Stomach (tissue), 9 donors: ENCODE measurements around the gene NME1. TPM values are rescaled to one million over a fixed set of nuclear protein-coding genes. Genes with fewer than 3 reads are reported as not detected.

ENCODE experiments used
- DNase-seq, 2 donors: peaks; one replicate each; pipeline versions ENCODE4 v3.0.0 to v3.0.0-alpha.2; 2013 to 2019
- H3K27ac ChIP-seq, 5 donors: fragments of 200-600 bp in 4 of 5; sonication (generic) in 4 of 5; one replicate each; pipeline ENCODE4 v1.5.1; 2013 to 2019; ENCODE audit warnings: mild to moderate bottlenecking in 1 of 5, moderate library complexity in 1 of 5
- H3K27me3 ChIP-seq, 3 donors: fragments of 200-600 bp; sonication (generic); one replicate each; pipeline ENCODE4 v1.5.1; 2017 to 2019; ENCODE audit warnings: mixed run types in 1 of 3
- H3K36me3 ChIP-seq, 4 donors: fragments of 200-600 bp; sonication (generic); 1 replicate in 3 of 4; 2 replicates in 1 of 4; pipeline ENCODE4 v1.5.1; 2016 to 2019
- H3K4me1 ChIP-seq, 4 donors: fragments of 200-600 bp; sonication (generic); one replicate each; pipeline ENCODE4 v1.5.1; 2016 to 2019
- H3K4me3 ChIP-seq, 4 donors: fragments of 200-600 bp; sonication (generic) in 3 of 4; one replicate each; pipeline ENCODE4 v1.5.1; 2016 to 2019; ENCODE audit warnings: mild to moderate bottlenecking in 1 of 4
- H3K9me3 ChIP-seq, 4 donors: fragments of 200-600 bp; sonication (generic); one replicate each; pipeline ENCODE4 v1.5.1; 2016 to 2019
- EP300 ChIP-seq: sonication (generic); formaldehyde crosslinking; IDR thresholded peaks from one replicate; pipeline ENCODE4 v1.6.1; 2017; ENCODE audit warnings: antibody characterized with exemption
- POLR2A ChIP-seq, 4 donors: fragments of 450-650 bp; IDR thresholded peaks; one replicate each; pipeline ENCODE4 v1.6.1; 2016; ENCODE audit warnings: antibody characterized with exemption in 4 of 4, control low read depth in 2 of 4, mild to moderate bottlenecking in 1 of 4, moderate library complexity in 1 of 4
- POLR2AphosphoS5 ChIP-seq, 3 donors: sonication (generic); formaldehyde crosslinking; IDR thresholded peaks; one replicate each; pipeline ENCODE4 v1.6.1; 2016; ENCODE audit warnings: antibody characterized with exemption in 3 of 3
- WGBS, 5 donors: extraction: QIAGEN DNeasy Blood & Tissue Kit in 3 of 5; methylation state at CpG; one replicate each; pipeline versions ENCODE4 v1.1.5 to v1.1.7; 2013 to 2018; 5-methylcytosine and 5-hydroxymethylcytosine counted together
- intact Hi-C: fragments of 100-400 bp; cut with DNase I; formaldehyde crosslinking; loops from one replicate; pipeline ENCODE4 v1.15.1; 2023; ENCODE audit warnings: low total_unique reads
- polyA plus RNA-seq, 3 donors: library from polyadenylated mRNA; stranded (reverse); fragments of 200-250 nt; gene quantifications; one replicate each; pipeline ENCODE4 v1.2.3, GENCODE V29; 2013
- total RNA-seq, 5 donors: library from RNA; depleted of rRNA; stranded (reverse); fragments of >200 nt; gene quantifications; one replicate each; pipeline versions ENCODE4 v1.1.0 to v1.2.3, GENCODE V29; 2014 to 2016
- TF ChIP-seq, protein P1 (sequence below), 7 experiments: fragments of 450-650 bp in 4 of 7; fragments of 200-600 bp in 3 of 7; sonication (generic) in 3 of 7; IDR thresholded peaks; one replicate each; pipeline ENCODE4 v1.5.1; 2016 to 2019; ENCODE audit warnings: antibody characterized with exemption in 7 of 7, control low read depth in 2 of 7, mild to moderate bottlenecking in 1 of 7
- donor health status: healthy with polysubstance abuse.
- donor health status: Bipolar disorder and iron deficiency.
- donor health status: healthy.

Gene NME1
- total and polyA plus RNA-seq, 8 donors: 2.2 to 135 (median 44.1) TPM; not detected in 1

DNA sequence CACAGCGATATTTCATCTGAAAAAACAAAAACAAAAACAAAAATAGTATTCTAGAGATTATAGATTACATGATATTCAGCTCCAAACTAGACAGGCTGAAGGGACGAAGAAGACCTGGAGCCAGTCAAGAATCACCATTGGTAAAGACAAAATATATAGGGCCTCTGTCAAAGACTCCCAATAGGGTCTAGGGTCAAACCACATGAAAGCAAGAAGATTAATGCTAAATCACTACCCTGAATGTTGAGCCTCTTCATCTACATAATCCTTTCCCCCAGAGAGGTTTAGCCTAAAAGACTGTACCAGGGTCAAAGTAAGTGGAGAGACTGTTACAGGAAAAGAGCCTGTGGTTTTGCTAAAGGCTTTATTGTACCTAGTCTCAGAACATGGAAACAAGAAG is 10.8 kb upstream of the NME1 start:
- Histone ChIP-seq H3K36me3 (no peaks in the 10 kb centered on the region), H3K4me3 (no peak overlapping the region), H3K9me3 (no peaks in the 10 kb centered on the region), H3K27ac (no peak overlapping the region), H3K4me1 (no peaks in the 10 kb centered on the region), H3K27me3 (no peaks in the 10 kb centered on the region)
- WGBS, 5 donors: 95 to 100% (median 98%) methylated on average over 2 of the region's 2 CpGs
- TF ChIP-seq EP300: no peak
- TF ChIP-seq, protein P1, sequence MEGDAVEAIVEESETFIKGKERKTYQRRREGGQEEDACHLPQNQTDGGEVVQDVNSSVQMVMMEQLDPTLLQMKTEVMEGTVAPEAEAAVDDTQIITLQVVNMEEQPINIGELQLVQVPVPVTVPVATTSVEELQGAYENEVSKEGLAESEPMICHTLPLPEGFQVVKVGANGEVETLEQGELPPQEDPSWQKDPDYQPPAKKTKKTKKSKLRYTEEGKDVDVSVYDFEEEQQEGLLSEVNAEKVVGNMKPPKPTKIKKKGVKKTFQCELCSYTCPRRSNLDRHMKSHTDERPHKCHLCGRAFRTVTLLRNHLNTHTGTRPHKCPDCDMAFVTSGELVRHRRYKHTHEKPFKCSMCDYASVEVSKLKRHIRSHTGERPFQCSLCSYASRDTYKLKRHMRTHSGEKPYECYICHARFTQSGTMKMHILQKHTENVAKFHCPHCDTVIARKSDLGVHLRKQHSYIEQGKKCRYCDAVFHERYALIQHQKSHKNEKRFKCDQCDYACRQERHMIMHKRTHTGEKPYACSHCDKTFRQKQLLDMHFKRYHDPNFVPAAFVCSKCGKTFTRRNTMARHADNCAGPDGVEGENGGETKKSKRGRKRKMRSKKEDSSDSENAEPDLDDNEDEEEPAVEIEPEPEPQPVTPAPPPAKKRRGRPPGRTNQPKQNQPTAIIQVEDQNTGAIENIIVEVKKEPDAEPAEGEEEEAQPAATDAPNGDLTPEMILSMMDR (IDR thresholded peaks at IDR 0.05): no peak
- no peak for TF ChIP-seq POLR2A (IDR thresholded peaks at IDR 0.05)
- no peak for TF ChIP-seq POLR2AphosphoS5 (IDR thresholded peaks at IDR 0.05)
- DNase-seq: no peak
- intact Hi-C loops: no loop called here

DNA sequence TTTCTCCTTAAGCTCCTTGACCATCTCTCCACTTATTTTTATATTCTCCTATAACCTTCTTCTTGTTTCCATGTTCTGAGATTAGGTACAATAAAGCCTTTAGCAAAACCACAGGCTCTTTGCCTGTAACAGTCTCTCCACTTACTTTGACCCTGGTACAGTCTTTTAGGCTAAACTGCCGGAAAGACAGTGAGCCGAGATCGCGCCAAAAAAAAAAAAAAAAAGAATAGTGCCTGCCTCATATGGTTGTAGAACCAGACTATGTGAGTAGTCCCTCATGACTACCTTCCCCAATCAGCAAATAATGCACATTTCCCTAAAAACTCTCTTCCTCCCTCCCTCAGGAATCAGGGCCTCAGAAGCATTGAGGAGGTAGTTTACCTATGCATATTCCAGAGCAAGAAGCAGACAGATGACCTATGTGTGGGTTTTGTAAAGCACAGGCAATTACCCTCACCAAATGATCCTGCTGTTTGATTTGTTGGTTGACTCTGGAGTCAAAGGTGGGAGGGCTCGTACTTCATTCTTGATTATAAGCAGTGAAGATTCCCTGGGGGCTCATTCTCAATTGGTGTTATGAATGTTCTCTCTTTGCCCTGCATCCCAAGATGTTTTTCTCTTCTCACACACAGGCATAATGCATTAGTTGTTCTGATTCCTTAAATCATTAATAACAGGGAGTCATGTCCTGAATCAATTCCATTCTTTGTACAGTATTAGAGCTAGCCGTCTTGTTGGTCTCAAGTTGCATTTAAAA is 8.9 kb upstream of the NME1 start:
- Histone ChIP-seq H3K9me3 (no peaks in the 10 kb centered on the region), H3K4me1 (no peaks in the 10 kb centered on the region), H3K27me3 (no peaks in the 10 kb centered on the region), H3K27ac (no peak overlapping the region), H3K4me3 (no peak overlapping the region), H3K36me3 (no peaks in the 10 kb centered on the region)
- DNase-seq: no peak
- 53 to 80% (median 72%) methylated on average over 4 to 6 of the region's 6 CpGs for WGBS, 5 donors
- TF ChIP-seq POLR2AphosphoS5 (IDR thresholded peaks at IDR 0.05): no peak
- TF ChIP-seq, protein P1 (IDR thresholded peaks at IDR 0.05): no peak
- no peak for TF ChIP-seq POLR2A (IDR thresholded peaks at IDR 0.05)
- no peak for TF ChIP-seq EP300
- intact Hi-C loops: no loop called here

DNA sequence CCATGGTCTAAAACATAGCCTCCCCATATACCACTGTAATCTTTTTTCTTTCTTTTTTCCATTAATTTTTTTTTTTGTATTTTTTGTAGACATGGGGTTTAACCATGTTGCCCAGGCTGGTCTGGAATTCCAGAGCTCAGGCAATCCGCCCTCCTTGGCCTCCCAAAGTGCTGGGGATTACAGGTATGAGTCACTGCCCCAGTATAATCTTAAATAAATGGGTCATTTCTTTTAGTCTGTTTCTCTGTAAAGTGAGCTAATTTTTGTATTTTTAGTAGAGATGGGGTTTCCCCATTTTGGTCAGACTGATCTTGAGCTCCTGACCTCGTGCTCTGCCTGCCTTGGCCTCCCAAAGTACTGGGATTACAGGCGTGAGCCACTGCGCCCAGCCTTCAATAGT is 5.7 kb upstream of the NME1 start:
- intact Hi-C loops: no loop called here
- no peak overlapping the region for H3K27ac ChIP-seq
- DNase-seq: no peak
- no peaks in the 10 kb centered on the region for H3K9me3 ChIP-seq
- no peaks in the 10 kb centered on the region for H3K36me3 ChIP-seq
- 69 to 77% (median 72%) methylated on average over 4 of the region's 4 CpGs for WGBS, 5 donors
- H3K27me3 ChIP-seq: no peaks in the 10 kb centered on the region
- no peak overlapping the region for H3K4me3 ChIP-seq
- no peak for TF ChIP-seq EP300
- no peak for TF ChIP-seq POLR2A (IDR thresholded peaks at IDR 0.05)
- no peak for TF ChIP-seq POLR2AphosphoS5 (IDR thresholded peaks at IDR 0.05)
- TF ChIP-seq, protein P1 (IDR thresholded peaks at IDR 0.05): no peak
- peaks cover 0 to 5% (median 2%) of the 10 kb centered on the region in 4 donors for H3K4me1 ChIP-seq

DNA sequence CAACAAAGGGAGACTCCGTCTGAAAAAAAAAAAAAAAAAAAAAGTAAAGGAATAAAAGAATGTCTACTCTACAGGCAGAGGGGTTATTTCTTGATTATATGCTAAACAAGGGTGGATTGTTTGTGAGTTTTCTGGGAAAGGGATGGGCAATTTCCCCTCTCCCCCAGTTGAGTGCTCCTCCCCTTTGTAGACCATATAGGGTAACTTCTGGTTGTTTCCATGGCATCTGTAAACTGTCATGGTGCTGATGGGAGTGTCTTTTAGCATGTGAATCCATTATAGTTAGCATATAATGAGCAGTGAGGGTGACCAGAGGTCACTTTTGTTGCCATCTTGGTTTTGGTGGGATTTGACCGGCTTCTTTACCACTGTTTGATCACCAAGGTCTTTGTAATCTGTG is 4.2 kb upstream of the NME1 start:
- WGBS, 5 donors: 81 to 93% (median 90%) methylated on average over 1 to 2 of the region's 2 CpGs
- Histone ChIP-seq H3K27me3 (no peaks in the 10 kb centered on the region), H3K36me3 (no peaks in the 10 kb centered on the region), H3K4me1 (peaks cover 4 to 14% (median 8%) of the 10 kb centered on the region in 4 donors), H3K9me3 (no peaks in the 10 kb centered on the region), H3K27ac (no peak overlapping the region), H3K4me3 (no peak overlapping the region)
- intact Hi-C loops: no loop called here
- no peak for DNase-seq
- TF ChIP-seq POLR2A (IDR thresholded peaks at IDR 0.05) (no peak), EP300 (no peak), POLR2AphosphoS5 (IDR thresholded peaks at IDR 0.05) (no peak)
- TF ChIP-seq, protein P1 (IDR thresholded peaks at IDR 0.05): no peak
